Renal cortical epithelial cell (primary cell): ENCODE measurements around the gene ZNF747. TPM values are rescaled to one million over a fixed set of nuclear protein-coding genes. Genes with fewer than 3 reads are reported as not detected.

ENCODE experiments used
- total RNA-seq: library from RNA; depleted of rRNA; stranded (reverse); fragments of >200 nt; gene quantifications from 2 replicates; pipeline ENCODE4 v1.2.3, GENCODE V29; 2014

The ZNF747 gene
- total RNA-seq, 1 donor from 2014 or later = 11.7 TPM

Other genes with a start within 250 kb of the ZNF747 start
- 36.0 and 40.6 TPM in 2 replicates for gene CD2BP2, start 179.6 kb downstream of the ZNF747 start, total RNA-seq
- 26.9 and 46.8 TPM in 2 replicates for gene TBC1D10B, start 164.4 kb downstream of the ZNF747 start, total RNA-seq
- not detected in 2 replicates for gene MYL11, start 160.1 kb downstream of the ZNF747 start, total RNA-seq
- 0.25 TPM in 1 of 2 replicates, not detected in the other for gene SEPTIN1, start 152.3 kb downstream of the ZNF747 start, total RNA-seq
- 12.7 and 13.8 TPM in 2 replicates for gene ZNF48, start 139.4 kb downstream of the ZNF747 start, total RNA-seq
- gene ZNF771, start 127.3 kb downstream of the ZNF747 start, total RNA-seq = 9.0 and 10.1 TPM in 2 replicates
- gene DCTPP1, start 104.8 kb downstream of the ZNF747 start, total RNA-seq = 24.5 and 49.8 TPM in 2 replicates
- gene SEPHS2, start 89.0 kb downstream of the ZNF747 start, total RNA-seq = 9.2 and 19.0 TPM in 2 replicates
- not detected in 2 replicates for gene ITGAL, start 62.1 kb downstream of the ZNF747 start, total RNA-seq
- 22.4 and 24.0 TPM in 2 replicates for gene ZNF768, start 8.3 kb downstream of the ZNF747 start, total RNA-seq
- gene ZNF764, start 23.5 kb upstream of the ZNF747 start, total RNA-seq = 2.6 and 6.9 TPM in 2 replicates
- gene ZNF688, start 36.9 kb upstream of the ZNF747 start, total RNA-seq = 5.3 and 7.1 TPM in 2 replicates
- 3.5 and 9.1 TPM in 2 replicates for gene ZNF785, start 50.8 kb upstream of the ZNF747 start, total RNA-seq
- gene ZNF689, start 75.5 kb upstream of the ZNF747 start, total RNA-seq = 4.0 and 4.5 TPM in 2 replicates
- gene PRR14, start 116.1 kb upstream of the ZNF747 start, total RNA-seq = 6.3 and 10.0 TPM in 2 replicates
- 7.5 and 20.6 TPM in 2 replicates for gene FBRS, start 123.6 kb upstream of the ZNF747 start, total RNA-seq
- gene SRCAP, start 164.3 kb upstream of the ZNF747 start, total RNA-seq = 14.4 and 74.0 TPM in 2 replicates
- gene PHKG2, start 213.6 kb upstream of the ZNF747 start, total RNA-seq = 25.4 and 26.2 TPM in 2 replicates
- 2.7 and 2.8 TPM in 2 replicates for gene CFAP119, start 227.2 kb upstream of the ZNF747 start, total RNA-seq
- 58.0 and 108 TPM in 2 replicates for gene RNF40, start 227.5 kb upstream of the ZNF747 start, total RNA-seq